ENCODE results near the gene KLHL29.

Gene KLHL29

DNA sequence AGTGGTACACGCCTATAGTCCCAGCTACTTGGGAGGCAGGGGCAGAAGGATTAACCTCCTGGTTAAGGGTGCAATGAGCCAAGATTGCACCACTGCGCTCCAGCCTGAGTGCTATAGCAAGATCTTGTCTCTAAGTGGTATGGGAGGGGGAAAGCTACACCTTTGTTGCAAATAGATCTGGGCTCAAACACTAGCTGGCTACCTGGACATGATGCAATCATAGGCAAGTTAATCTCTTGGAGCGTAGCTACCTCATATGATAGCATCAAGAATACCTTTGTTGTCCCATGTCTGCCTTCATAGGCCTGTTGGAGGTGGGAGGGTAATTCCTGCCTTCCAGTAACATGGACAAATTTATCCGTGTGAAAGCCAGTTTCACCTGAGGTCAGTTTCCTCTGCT, 15.7 kb downstream of the KLHL29 start:
- DNase-seq, result no peak

DNA sequence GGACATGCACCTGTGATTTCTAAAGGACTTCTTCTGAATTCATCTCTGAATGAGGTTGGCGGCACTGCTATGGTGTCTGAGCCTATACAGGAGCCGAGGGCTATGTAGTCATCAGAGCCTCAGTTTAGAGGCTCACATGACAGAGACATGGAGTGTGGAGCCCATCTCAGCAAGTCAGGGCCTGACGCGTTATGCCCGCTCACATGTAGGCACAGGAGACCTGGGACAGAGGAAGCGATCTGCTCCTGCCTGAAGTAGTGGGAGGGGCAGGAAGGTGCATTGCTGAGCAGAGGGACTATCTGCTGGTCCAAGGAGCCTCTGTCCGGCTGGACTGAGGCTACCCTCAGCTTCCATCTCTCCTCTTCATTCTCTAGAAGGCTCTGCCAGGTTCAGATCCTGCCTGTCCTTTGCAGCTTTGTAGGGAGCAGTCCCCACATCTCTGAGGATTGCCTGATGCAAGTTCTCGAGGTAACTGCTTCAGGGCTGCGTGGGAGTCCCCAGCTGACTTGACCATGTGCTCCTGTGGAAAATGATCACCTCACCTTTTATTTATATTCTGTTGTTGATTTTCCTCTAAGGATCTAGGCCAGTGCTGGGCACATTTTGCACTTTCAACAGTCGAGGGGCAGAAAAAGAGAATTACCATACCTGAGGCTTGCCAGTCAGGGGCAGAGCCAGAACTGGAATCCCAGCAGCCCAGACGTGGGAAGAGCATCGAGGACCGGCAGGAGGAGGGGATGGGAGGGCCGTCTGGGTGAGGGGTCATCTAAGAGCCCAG, 16.6 kb downstream of the KLHL29 start:
- no peak for DNase-seq

DNA sequence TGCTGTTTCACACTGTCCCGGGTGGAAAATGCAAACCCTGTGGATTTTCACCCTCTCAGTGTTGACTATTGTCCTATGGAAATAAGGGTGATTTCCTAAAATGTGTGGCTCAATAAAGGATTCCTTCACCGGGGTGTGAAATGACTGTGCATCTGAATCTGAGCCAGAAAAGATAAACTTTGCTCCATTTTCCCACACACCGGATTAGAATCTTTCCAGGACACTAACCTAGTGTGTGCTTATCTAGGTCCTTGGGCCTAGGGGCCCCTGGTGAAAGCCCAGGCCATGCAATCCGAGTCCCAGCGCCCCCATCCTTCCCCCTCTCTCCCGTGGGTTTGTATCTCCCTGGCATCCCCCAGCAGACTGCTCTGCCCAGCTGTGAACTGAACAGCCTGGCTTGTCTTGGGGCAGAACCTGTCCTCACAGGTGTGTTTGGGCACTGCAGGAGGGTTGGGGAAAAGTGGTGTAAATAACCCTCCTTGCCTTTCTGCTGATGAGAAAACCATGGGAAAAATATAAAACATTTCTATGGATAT, 17.3 kb downstream of the KLHL29 start:
- no peak for DNase-seq

DNA sequence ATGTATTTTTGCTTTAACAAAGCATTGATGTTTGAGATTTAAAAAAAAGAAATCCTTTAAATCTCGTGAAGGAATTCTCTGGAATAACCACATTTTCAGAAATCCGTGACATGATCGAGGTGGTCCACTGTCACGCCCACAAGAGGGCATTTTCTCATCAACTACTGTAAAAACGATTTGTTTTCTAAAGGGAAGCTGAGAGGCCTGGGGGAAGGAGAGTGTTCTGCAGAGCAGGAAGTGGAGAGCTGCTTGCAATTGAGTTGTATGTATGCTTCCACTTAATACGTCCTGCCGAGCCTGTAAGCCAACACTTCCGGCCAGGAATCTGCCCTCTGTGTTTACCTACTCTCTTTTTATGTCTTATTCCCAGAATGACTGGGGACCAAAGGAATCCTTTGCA, 19.4 kb downstream of the KLHL29 start:
- DNase-seq, result peak; percentile 62

DNA sequence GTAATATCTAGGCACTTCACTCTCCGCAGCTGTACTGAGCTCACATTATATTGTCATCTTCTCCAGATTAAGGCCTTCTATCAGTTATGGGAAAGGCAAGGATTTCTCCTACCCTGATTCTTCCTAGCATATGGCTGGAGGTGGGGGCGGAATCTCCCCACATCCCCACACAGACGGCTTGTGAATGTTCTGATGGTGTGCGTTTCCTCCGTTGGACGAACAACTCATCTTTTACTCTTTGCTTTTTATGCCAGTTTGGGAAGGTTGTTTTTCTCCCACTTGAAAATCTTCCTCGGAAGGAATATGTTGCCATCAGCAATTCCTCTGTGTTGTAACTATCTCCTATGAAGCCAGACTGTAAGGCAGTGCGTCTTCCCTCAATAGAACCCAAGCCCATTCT, 24.3 kb downstream of the KLHL29 start:
- DNase-seq, result no peak

DNA sequence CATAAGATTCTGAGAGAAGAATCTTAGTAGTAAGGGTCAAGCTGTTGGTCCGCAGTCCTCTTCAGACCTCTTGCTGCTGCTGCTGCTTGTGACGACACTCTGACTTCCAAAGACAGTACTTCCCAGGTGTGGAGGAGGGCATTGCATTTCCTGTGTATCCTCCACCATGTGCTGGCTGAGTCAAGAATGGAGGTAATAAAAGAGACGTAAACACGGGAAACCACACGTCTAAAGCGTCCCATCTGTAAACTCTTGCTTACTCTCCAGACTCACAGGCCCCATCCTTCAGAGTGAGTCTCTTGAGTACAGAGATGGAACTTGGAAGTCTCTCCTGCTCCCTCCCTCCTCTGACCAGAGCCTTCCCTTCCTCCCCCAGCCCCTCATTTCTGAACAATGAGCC, 25.6 kb downstream of the KLHL29 start:
- DNase-seq, result no peak

DNA sequence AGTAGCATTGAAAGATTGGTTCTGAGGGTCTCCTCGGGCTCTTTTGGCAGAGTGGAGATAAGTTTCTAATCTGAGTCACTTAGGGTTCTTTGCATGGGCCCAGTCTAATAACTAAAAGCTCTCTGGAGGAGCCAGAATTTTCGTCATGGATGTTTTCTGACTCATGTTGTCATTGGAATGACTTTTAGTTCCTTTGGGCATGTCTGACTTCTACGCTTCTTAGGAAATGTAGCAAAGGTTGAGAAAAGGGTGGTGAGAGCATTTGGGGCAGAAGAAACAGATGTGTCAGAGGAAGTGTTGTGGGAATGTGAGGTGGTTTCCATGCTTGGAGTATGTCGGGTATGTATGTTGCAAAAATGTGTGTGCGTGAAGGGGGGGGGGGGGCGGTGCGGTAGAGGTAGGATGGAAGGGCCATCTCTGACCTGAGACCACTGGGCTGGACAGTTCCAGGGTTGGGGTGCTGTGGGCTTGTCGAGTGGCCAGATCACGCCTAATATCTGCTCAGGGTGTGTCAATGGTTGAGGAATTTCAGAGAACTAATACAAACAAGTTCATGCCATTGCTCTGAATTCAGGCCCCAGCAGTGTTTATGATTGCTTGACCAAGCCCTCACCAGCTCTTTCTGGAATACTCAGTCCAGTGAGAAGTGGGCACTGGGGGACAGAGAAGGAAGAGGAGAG, 26.9 kb downstream of the KLHL29 start:
- DNase-seq, result no peak

DNA sequence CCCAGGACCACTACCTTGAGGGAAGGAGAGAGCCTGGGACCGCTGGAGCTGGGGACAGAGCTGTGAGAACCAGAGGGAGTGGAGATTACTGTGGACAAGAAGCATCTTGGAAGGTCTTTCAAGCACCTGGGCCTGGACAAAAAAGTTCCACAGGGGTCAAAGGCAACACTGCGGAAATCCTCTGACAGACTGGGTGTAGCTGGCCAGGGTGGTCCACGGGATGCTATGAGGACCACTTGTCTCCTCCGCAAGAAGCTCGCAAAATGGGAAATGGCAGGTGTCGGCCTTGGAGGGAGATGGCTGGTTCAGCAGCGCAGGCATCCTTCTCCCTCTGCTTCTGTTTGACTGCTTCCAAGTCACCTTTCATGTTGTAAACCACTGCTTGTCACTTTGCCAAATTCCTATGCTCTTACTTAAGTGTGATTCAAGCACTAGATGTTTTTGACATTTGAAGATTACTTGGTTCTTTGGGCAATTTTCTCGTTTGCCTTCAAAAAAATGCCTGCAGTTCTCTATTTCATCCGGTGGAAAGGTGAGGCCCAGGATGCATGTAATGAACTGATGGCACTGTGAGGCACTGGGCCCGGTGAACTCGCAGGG, 27.7 kb downstream of the KLHL29 start:
- no peak for DNase-seq

DNA sequence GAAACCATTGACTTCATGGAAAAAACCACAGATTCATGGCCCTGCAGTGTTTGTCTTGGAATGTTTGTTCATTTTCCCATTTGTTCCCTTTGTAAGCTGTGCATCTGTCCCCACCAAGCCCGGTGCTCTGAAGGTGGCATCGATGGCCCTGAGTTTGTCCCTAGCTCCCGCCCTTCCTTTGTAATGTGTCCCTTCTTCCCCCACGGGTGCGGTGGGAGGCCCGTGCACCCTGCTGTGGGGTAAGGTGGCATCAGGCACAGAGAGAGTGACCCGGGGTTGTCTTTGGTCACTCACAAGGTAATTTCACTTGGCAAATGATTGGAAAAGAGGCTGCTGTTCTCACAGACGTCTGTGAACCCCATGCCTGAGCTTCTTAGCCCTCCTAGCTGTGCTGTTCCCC, 28.7 kb downstream of the KLHL29 start:
- no peak for DNase-seq

DNA sequence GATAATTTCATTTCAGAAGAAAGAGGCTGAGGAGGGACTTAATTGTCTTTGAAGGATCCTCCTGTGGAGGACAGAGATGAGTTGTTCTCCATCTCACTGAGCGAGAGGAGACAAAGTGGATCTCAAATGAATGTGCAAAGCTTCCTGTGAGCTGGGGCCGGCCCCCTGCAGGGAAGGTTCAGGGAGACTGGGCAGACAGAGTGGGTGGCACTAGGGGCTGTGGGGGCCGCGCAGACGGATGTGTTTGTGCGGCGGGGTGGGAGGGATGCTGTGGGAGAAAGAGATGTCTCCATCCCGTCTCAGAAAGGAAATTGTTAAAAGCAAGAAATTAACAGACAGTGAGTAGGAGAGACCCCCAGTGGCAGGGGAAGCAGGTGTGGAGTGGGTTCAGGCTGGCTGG, 29.1 kb downstream of the KLHL29 start:
- no peak for DNase-seq

DNA sequence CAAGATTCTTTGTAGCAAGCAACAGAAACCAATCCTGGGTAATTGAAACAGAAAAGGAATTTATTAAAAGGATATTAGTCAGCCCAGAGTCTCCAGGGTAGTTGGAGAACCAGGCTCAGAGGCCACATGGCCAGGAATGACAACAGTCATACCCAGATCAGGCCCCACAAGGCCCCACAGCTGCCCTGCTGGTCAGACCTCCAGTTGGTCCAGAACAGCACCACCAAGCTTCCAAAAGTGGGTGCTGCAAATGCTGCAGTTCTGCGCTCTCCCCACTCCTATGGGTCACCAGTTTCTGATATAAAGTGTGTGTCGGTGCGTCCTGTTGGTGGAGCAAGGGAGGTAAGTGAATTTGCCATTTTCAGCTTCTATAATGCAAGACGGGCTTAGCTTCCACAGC, 29.9 kb downstream of the KLHL29 start:
- DNase-seq, result no peak

DNA sequence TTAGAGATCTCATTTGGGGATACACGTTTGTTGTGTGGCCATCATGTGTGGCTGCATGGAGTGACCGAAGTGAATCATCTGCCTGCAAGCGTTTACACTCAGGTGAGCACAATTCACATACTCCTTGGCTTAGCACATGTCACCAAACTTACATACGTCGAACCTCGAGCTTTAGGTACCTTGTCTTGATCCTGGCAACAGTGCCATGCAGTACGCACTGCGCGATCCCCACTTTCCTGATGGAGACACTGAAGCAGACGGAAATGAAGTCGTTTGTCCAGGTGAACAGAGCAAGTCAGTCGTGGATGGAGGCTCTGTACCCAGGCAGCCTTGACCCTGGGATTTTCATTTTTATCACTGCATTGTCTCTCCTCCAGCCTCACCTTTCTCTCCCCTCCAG, 32.3 kb downstream of the KLHL29 start:
- DNase-seq, result no peak

DNA sequence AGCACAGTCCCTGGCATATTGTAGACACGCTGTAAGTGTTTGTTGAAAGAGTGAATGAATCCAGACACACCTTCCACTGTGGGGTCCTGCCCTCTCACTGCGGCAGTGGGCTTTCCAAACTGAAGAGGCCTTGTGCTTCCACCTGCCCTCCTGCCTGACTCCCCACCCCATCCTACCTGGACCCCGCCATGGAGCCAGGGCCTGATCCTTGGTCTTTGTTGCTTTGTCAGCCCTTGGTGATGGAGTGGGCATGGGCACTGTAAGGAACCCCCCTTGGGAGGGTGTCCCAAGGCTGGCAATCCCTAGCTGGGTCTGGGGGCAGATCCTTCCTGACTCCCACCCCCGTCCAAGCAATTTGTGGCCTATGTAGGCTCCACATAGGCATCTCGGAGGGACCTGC, 33.1 kb downstream of the KLHL29 start:
- no peak for DNase-seq

DNA sequence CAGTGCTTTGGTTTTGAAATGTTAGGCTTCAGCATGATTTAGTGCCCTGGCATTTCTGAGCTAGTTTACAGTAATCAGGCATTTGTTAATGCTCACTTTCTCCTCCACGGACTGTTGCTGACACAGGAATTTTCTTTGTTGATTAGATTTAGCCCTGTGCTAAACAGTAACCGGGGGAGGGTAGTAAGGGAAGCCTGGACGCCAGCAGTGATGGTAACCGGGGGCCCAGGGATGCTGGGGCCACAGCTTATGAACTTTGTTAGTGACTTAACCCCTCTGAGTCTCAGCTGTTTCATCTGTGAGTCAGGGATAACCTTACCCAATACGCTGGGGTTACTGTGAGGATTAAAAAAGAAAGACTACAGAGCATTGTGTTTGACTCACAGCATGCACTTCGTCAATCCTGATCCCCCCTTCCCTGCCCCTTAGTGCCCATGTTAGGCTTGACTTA, 33.5 kb downstream of the KLHL29 start:
- DNase-seq, result no peak

DNA sequence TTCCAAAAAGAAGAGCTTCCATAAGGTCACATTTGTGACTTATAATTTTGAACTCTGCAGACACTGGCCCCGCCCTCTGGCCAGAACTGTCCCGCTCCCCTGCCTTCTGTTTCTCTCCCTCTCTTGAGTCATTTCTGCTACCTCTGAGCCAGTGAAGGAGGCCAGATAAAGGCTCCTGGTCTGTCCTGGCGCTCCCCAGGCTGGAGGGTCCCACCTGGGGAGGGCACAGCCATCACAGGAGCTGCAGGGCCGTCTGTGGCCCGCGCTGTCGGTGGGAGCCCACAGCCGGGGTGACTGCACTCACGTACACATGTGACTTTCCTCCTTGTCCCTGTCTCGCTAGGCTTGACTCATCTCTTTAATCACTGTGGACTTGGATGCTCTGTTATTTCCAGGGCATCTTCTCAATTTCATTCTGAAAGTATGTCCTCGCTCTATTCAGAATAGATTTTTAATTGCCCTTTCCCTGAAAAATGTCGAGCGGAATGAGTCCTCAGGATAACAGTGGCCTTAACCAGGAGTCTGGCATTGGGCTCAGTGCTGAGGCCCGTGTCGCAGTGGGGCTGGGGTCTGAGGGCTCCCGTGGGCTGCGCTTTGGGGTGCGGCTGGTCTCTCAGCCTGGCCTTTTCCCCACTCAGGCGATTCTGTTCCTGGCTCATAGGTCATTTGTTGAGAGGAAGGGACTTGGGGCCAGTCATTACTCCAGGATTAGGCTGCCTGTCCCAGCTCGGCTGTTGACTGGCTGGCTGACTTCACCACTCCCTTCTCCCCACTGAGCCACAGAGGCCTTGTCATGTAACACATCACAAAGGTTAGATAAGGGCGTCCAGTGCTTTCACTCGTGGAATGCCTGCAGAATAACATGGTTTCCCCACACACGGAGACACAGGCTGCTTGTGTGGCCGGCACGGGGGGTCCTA, 34.5 kb downstream of the KLHL29 start:
- no peak for DNase-seq

DNA sequence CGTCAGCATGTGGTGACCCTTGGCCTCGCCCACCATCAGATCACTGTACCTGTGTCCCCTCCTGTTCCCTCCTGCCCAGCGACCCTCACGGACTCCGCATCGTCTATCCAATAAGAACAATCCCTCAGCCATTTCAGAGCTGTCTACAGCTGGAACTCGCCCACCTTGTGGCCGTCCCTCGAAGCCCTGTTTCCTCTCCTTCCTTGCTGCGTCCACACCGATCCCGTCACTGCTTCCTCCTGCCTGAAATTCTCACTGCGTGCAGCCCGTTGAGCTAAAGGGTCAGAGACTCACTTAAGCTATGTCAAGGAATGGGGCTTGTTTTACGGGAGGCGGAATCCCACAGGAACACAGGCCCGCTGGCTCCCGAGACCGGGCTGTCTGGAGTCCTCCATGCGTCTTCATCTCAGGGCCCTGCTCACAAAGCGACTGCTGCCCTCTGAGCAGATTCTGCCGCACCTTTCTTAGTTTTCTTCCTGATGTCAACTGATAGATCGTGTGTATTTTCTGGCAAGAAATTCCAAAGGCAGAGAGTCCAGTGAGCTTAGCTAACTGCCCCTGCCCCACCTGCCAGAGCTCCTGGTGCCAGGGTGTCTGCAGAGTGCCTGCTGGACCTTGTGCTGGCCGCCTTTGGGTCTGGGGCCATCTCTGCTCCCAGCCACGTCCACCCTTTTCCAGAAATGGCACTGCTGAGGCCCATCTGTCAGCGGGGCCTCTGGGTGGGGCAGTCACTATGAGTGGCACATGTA, 35.3 kb downstream of the KLHL29 start:
- no peak for DNase-seq

DNA sequence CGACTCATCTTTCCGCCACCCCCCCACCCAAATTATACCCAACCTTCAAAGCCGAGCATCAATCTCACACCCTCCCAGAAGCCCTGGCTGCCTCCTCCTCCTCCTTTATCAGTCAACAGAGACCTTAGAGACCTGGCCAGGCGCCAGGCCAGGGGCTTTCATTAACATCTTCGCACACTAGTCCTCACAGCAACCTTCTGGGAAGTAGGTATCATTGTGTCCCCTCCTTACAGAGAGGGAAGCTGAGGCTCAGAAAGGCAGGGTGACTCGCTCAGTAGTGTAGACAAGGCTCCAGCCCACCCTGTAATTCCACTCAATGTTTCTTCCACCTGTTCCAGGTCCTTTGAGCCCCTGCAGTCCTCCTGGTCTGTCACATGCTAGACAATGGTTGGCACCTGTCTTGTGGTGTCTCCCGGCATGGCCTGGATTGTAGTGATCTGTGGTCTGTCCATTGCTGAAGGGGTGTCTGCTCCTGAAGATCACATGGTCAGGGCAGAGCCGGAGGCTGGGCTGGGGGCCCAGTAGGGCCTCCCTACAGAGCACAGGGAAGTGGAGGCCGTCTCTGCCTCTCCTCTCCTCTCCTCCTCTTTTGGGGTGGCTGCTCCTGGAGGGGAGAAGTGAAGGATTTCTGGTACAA, 36.0 kb downstream of the KLHL29 start:
- no peak for DNase-seq

DNA sequence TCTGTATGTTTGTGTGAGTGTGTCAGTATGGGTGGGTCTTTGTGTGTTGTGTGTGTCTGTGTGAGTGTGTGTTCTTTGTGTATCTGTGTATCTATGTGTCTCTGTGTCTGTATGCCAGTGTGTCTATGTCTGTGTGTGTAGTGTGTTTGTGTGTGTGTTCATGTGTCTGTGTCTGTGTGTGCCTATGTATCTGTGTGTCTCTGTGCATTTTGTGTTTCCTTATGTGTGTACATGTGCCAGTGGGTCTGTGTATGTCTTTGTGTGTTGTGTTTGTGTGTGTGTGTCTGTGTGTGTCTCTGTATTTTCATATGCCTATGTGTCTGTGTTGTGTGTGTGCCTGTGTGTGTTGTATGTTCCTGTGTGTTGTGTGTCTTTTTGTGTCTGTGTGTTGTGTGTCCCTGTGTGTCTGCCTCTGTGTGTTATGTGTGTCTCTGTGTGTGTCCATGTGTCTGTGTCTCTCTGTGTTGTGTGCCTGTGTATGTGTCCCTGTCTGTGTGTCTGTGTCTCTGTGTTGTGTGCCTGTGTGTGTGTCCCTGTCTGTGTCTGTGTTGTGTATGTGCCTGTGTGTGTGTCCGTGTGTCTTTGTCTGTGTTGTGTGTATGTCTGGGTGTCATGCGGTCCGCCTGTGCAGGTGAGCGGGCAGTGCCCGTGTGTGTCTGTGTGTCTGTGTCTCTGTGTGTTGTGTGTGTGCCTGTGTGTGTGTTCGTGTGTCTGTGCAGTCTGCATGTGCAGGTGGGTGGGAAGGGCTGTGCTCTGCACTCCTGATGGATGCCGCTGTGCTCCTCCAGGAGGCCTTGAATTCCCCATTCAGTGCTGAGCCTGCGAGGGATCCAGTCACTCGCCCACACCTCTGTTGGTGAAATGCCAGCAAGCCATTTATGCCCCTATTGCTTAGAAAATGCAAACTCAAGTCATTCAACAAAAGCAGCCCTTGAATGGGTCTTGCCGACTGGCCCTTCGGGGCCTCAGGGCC, 37.4 kb downstream of the KLHL29 start:
- DNase-seq, result no peak

DNA sequence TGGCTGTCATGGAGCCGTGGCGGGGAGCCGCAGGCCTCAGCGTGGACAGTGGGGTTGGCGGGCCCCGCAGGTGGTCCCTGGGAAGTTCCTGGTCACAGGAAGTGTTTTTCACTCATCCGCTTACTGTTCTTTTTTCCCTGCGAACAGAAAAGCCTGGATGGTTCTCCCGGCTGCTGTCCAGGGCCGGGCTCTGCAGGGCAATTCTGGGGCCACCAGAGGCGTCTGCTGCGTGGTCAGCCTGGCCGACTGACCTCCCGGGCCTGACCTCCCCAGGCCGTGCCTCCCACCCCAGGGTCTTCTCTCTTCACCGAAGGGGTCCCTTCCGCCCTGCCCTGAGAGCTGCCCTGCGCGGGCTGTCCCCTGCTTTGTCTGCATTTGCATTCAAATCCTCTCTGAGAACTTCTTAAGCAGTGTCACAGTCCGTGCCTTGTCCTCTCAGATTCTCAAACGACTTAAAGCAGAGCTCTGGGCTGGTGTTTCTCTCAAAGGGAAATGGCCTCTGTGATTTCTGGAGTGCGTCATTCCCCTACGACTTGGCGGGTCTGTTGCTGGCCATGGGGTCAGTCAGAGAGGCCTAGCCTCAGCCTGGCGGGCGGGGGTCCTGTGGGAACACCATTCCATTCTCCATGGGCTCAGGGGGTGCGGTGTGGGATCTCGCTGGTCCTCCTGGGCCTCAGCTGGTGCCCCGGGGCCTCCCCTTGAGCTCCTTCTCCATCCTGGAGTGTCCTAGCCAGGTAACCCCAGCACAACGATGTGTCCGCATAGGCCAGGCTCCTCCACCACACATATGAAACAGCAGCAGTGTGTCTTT, 38.3 kb downstream of the KLHL29 start:
- DNase-seq, result no peak

Measured in NCI-H2081 treated with DMSO at 0.1 percent for 48 hours (cell line).